ENCODE results near the gene MYO1F. TPM values are rescaled to one million over a fixed set of nuclear protein-coding genes. Genes with fewer than 3 reads are reported as not detected.

Gene MYO1F
- total RNA-seq, 4 donors from 2014 or later = 2.2 to 6.3 (median 3.2) TPM

- no peak for TF ChIP-seq POLR2A (IDR thresholded peaks at IDR 0.05)
- TF ChIP-seq CTCF (IDR thresholded peaks at IDR 0.05) = no peak
- 70 to 87% methylated on average over 7 of the region's 7 CpGs for WGBS, 2 donors
- H3K4me3 ChIP-seq (ENCODE audit: low read depth, poor library complexity, severe bottlenecking) = no peak overlapping the region
- intact Hi-C loops (cut with DNase I; ENCODE audit: low total_unique reads) = loop anchor here (10.0 kb wide), 1 partner anchor 149 kb away; no protein-coding TSS in a partner anchor
- DNase-seq (ENCODE audit: low spot score in 2 of 2) = no peak
Observed at GRCh38 chr19:8504171-8504570, 73.1 kb downstream of the MYO1F start.

GRCh38 chr19:8503510-8503909 lies 73.7 kb downstream of the MYO1F start:
- WGBS, 2 donors = 87 to 96% methylated on average over 5 to 7 of the region's 7 CpGs
- intact Hi-C loops (cut with DNase I; ENCODE audit: low total_unique reads) = loop anchor here (10.0 kb wide), 1 partner anchor 149 kb away; no protein-coding TSS in a partner anchor
- TF ChIP-seq CTCF (IDR thresholded peaks at IDR 0.05) (no peak), POLR2A (IDR thresholded peaks at IDR 0.05) (no peak)
- DNase-seq (ENCODE audit: low spot score in 2 of 2) = no peak
- no peak overlapping the region for H3K4me3 ChIP-seq (ENCODE audit: low read depth, poor library complexity, severe bottlenecking)

GRCh38 chr19:8501981-8502380 lies 75.3 kb downstream of the MYO1F start:
- 75 to 77% methylated on average over 14 of the region's 14 CpGs for WGBS, 2 donors
- TF ChIP-seq POLR2A (IDR thresholded peaks at IDR 0.05) (no peak), CTCF (IDR thresholded peaks at IDR 0.05) (no peak)
- H3K4me3 ChIP-seq (ENCODE audit: low read depth, poor library complexity, severe bottlenecking) = no peak overlapping the region
- intact Hi-C loops (cut with DNase I; ENCODE audit: low total_unique reads) = loop anchor here (10.0 kb wide), 1 partner anchor 147 kb away; no protein-coding TSS in a partner anchor
- no peak for DNase-seq (ENCODE audit: low spot score in 2 of 2)

GRCh38 chr19:8501516-8501915 lies 75.7 kb downstream of the MYO1F start:
- H3K4me3 ChIP-seq (ENCODE audit: low read depth, poor library complexity, severe bottlenecking) = no peak overlapping the region
- TF ChIP-seq CTCF (IDR thresholded peaks at IDR 0.05) = no peak
- no peak for TF ChIP-seq POLR2A (IDR thresholded peaks at IDR 0.05)
- DNase-seq (ENCODE audit: low spot score in 2 of 2) = no peak
- WGBS, 2 donors = 76 to 98% methylated on average over 6 of the region's 6 CpGs
- intact Hi-C loops (cut with DNase I; ENCODE audit: low total_unique reads) = loop anchor here (10.0 kb wide), 1 partner anchor 147 kb away; no protein-coding TSS in a partner anchor

GRCh38 chr19:8500158-8500557 lies 77.1 kb downstream of the MYO1F start:
- TF ChIP-seq CTCF (IDR thresholded peaks at IDR 0.05) (no peak), POLR2A (IDR thresholded peaks at IDR 0.05) (no peak)
- DNase-seq (ENCODE audit: low spot score in 2 of 2) = no peak
- intact Hi-C loops (cut with DNase I; ENCODE audit: low total_unique reads) = loop anchor here (10.0 kb wide), 1 partner anchor 145 kb away; no protein-coding TSS in a partner anchor
- no peak overlapping the region for H3K4me3 ChIP-seq (ENCODE audit: low read depth, poor library complexity, severe bottlenecking)
- 69% methylated on average over 7 of the region's 7 CpGs for WGBS, 2 donors

Data from lower leg skin (tissue), 4 donors.